ENCODE data around the gene CYP51A1.

Gene CYP51A1

GRCh38 chr7:92141161-92141560 is 6.9 kb upstream of the CYP51A1 start:
- TF ChIP-seq FOXP2 (optimal IDR thresholded peaks at IDR 0.05; ENCODE audit: borderline replicate concordance, extremely low read depth, extremely low read length, insufficient read depth), result no peak
- no peak for TF ChIP-seq POLR2AphosphoS5 (IDR thresholded peaks at IDR 0.05; ENCODE audit: low read depth, low read length)
- no peak for TF ChIP-seq REST (IDR thresholded peaks at IDR 0.05; ENCODE audit: insufficient read depth in 1 of 2, low read depth in 2 of 2, low read length in 2 of 2)
- no peak for TF ChIP-seq SIN3A (IDR thresholded peaks at IDR 0.05; ENCODE audit: borderline replicate concordance, insufficient read depth, low read length)
- TF ChIP-seq TAF1 (IDR thresholded peaks at IDR 0.05; ENCODE audit: borderline replicate concordance, insufficient read depth, low read length), result no peak

GRCh38 chr7:92137557-92137956 is 3.3 kb upstream of the CYP51A1 start:
- TF ChIP-seq POLR2AphosphoS5 (IDR thresholded peaks at IDR 0.05; ENCODE audit: low read depth, low read length) (no peak), REST (IDR thresholded peaks at IDR 0.05; ENCODE audit: insufficient read depth in 1 of 2, low read depth in 2 of 2, low read length in 2 of 2) (no peak), TAF1 (IDR thresholded peaks at IDR 0.05; ENCODE audit: borderline replicate concordance, insufficient read depth, low read length) (no peak), FOXP2 (optimal IDR thresholded peaks at IDR 0.05; ENCODE audit: borderline replicate concordance, extremely low read depth, extremely low read length, insufficient read depth) (no peak), SIN3A (IDR thresholded peaks at IDR 0.05; ENCODE audit: borderline replicate concordance, insufficient read depth, low read length) (no peak)

- TF ChIP-seq POLR2AphosphoS5 (IDR thresholded peaks at IDR 0.05; ENCODE audit: low read depth, low read length) (no peak), SIN3A (IDR thresholded peaks at IDR 0.05; ENCODE audit: borderline replicate concordance, insufficient read depth, low read length) (no peak), TAF1 (IDR thresholded peaks at IDR 0.05; ENCODE audit: borderline replicate concordance, insufficient read depth, low read length) (no peak), FOXP2 (optimal IDR thresholded peaks at IDR 0.05; ENCODE audit: borderline replicate concordance, extremely low read depth, extremely low read length, insufficient read depth) (no peak), REST (IDR thresholded peaks at IDR 0.05; ENCODE audit: insufficient read depth in 1 of 2, low read depth in 2 of 2, low read length in 2 of 2) (no peak)
Measured at GRCh38 chr7:92135052-92135889, 994 bp upstream of the CYP51A1 start.

- TF ChIP-seq TAF1 (IDR thresholded peaks at IDR 0.05; ENCODE audit: borderline replicate concordance, insufficient read depth, low read length) (no peak), FOXP2 (optimal IDR thresholded peaks at IDR 0.05; ENCODE audit: borderline replicate concordance, extremely low read depth, extremely low read length, insufficient read depth) (peak; percentile 67)
Measured at GRCh38 chr7:92133737-92134270, 473 bp downstream of the CYP51A1 start.

GRCh38 chr7:92133133-92133736 is 1.0 kb downstream of the CYP51A1 start:
- TF ChIP-seq SIN3A (IDR thresholded peaks at IDR 0.05; ENCODE audit: borderline replicate concordance, insufficient read depth, low read length) (no peak), FOXP2 (optimal IDR thresholded peaks at IDR 0.05; ENCODE audit: borderline replicate concordance, extremely low read depth, extremely low read length, insufficient read depth) (no peak), TAF1 (IDR thresholded peaks at IDR 0.05; ENCODE audit: borderline replicate concordance, insufficient read depth, low read length) (no peak), REST (IDR thresholded peaks at IDR 0.05; ENCODE audit: insufficient read depth in 1 of 2, low read depth in 2 of 2, low read length in 2 of 2) (no peak), POLR2AphosphoS5 (IDR thresholded peaks at IDR 0.05; ENCODE audit: low read depth, low read length) (no peak)
